ENCODE measurements around the gene SLC13A2.

The SLC13A2 gene

GRCh38 chr17:28495635-28496034, 22.2 kb downstream of the SLC13A2 start:
- Histone ChIP-seq H3K27ac (ENCODE audit: extremely low read depth, low read depth, low read length) (no peak overlapping the region), H3K4me3 (ENCODE audit: low read depth, low read length) (no peak overlapping the region), H3K9me3 (ENCODE audit: control insufficient read depth, insufficient read depth, low read depth, low read length) (no peaks in the 10 kb centered on the region), H3K4me1 (ENCODE audit: control insufficient read depth, insufficient read depth, low read length) (no peaks in the 10 kb centered on the region), H3K36me3 (ENCODE audit: control insufficient read depth in 2 of 2, insufficient read depth in 1 of 2, low read length in 2 of 2) (no peaks in the 10 kb centered on the region)
- CTCF ChIA-PET, result interaction anchor here (0.6 to 7.1 kb wide), 17 partner anchors 8 to 263 kb away, joined by 3 to 155 read pairs (median 4); partner anchors contain the start of gene FOXN1
- no peak for TF ChIP-seq ZBTB8A (tag by site-specific recombination; IDR thresholded peaks at IDR 0.05)
- TF ChIP-seq ZNF76 (tag by site-specific recombination; IDR thresholded peaks at IDR 0.05; ENCODE audit: borderline replicate concordance, low read depth), result no peak
- TF ChIP-seq KLF16 (tag by site-specific recombination; IDR thresholded peaks at IDR 0.05), result no peak
- TF ChIP-seq ZFHX2 (tag by site-specific recombination; conservative IDR thresholded peaks at IDR 0.05), result no peak
- TF ChIP-seq SP2 (tag by site-specific recombination; IDR thresholded peaks at IDR 0.05), result no peak
- TF ChIP-seq ZNF404 (tag by site-specific recombination; IDR thresholded peaks at IDR 0.05), result no peak
- TF ChIP-seq ZNF626 (tag by site-specific recombination; IDR thresholded peaks at IDR 0.05), result no peak
- no peak for TF ChIP-seq ZNF37A (tag by site-specific recombination; IDR thresholded peaks at IDR 0.05)
- no peak for TF ChIP-seq ZNF791 (tag by site-specific recombination; IDR thresholded peaks at IDR 0.05)
- TF ChIP-seq ZNF302 (tag by site-specific recombination; IDR thresholded peaks at IDR 0.05; ENCODE audit: low read depth), result no peak
- no peak for TF ChIP-seq ZNF624 (tag by site-specific recombination; IDR thresholded peaks at IDR 0.05)
- no peak for TF ChIP-seq ZNF510 (tag by site-specific recombination; IDR thresholded peaks at IDR 0.05; ENCODE audit: insufficient replicate concordance)
- TF ChIP-seq ZNF514 (tag by site-specific recombination; IDR thresholded peaks at IDR 0.05), result no peak
- no peak for TF ChIP-seq SALL2 (tag by site-specific recombination; IDR thresholded peaks at IDR 0.05; ENCODE audit: borderline replicate concordance)
- TF ChIP-seq, protein P1, sequence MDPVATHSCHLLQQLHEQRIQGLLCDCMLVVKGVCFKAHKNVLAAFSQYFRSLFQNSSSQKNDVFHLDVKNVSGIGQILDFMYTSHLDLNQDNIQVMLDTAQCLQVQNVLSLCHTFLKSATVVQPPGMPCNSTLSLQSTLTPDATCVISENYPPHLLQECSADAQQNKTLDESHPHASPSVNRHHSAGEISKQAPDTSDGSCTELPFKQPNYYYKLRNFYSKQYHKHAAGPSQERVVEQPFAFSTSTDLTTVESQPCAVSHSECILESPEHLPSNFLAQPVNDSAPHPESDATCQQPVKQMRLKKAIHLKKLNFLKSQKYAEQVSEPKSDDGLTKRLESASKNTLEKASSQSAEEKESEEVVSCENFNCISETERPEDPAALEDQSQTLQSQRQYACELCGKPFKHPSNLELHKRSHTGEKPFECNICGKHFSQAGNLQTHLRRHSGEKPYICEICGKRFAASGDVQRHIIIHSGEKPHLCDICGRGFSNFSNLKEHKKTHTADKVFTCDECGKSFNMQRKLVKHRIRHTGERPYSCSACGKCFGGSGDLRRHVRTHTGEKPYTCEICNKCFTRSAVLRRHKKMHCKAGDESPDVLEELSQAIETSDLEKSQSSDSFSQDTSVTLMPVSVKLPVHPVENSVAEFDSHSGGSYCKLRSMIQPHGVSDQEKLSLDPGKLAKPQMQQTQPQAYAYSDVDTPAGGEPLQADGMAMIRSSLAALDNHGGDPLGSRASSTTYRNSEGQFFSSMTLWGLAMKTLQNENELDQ (tag by site-specific recombination; IDR thresholded peaks at IDR 0.05; ENCODE audit: low read depth), result no peak
- no peak for TF ChIP-seq ZNF184 (tag by site-specific recombination; IDR thresholded peaks at IDR 0.05)
- POLR2A ChIA-PET, result interaction anchor here (0.7 kb wide), 1 partner anchor 55 kb away, joined by 3 read pairs; no protein-coding TSS in a partner anchor

GRCh38 chr17:28497931-28498330, 24.5 kb downstream of the SLC13A2 start:
- Histone ChIP-seq H3K36me3 (ENCODE audit: control insufficient read depth in 2 of 2, insufficient read depth in 1 of 2, low read length in 2 of 2) (no peaks in the 10 kb centered on the region), H3K9me3 (ENCODE audit: control insufficient read depth, insufficient read depth, low read depth, low read length) (no peaks in the 10 kb centered on the region), H3K4me3 (ENCODE audit: low read depth, low read length) (no peak overlapping the region), H3K4me1 (ENCODE audit: control insufficient read depth, insufficient read depth, low read length) (no peaks in the 10 kb centered on the region), H3K27ac (ENCODE audit: extremely low read depth, low read depth, low read length) (no peak overlapping the region)
- ChIA-PET POLR2A (no interaction called here), CTCF (interaction anchor here (0.6 to 7.1 kb wide), 3 partner anchors 40 to 137 kb away, joined by 3 to 155 read pairs (median 35); no protein-coding TSS in a partner anchor)
- TF ChIP-seq RBAK (tag by site-specific recombination; IDR thresholded peaks at IDR 0.05), result no peak
- TF ChIP-seq SCRT2 (tag by site-specific recombination; IDR thresholded peaks at IDR 0.05), result 0 out of 2 replicates have a peak, but pooled peaks have one; percentile 9

DNA sequence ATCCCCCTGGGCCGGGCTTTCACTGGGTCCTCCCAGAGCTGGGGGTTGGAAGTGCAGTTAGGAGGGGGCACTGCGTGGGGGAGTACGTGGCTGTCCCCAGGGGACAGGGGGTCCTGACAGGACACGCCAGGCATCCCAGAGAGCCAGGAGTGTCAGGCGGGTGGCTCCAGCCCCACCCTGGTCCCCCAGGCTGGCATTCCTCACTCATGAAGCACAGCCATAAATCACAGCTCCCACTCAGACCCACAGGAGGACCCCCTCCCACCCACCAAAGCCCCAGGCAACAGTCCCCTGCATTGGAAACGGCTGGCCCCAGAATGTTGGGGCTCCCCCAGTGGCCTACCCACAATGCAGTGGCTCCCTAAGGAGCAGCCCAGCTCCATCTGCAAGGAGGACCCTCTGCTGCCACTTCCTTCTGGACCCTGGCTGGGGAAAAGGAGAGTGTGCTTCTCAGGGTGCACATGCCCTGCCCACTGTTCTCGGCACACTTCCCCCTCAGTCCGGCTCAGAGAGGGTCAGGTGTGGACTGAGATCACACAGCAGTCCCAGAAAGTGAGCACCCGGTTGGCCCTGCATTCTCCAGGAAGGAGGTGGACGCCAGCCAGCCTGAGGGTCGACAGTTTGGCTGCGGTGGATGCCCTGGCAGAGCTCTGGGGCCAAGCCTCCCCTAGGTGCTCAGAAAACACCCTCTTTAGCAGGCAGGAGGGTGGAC, 25.4 kb downstream of the SLC13A2 start:
- ChIA-PET CTCF (interaction anchor here (0.6 to 2.8 kb wide), 2 partner anchors 33 to 42 kb away, joined by 3 to 14 read pairs; no protein-coding TSS in a partner anchor), POLR2A (no interaction called here)
- H3K4me1 ChIP-seq (ENCODE audit: control insufficient read depth, insufficient read depth, low read length), result no peaks in the 10 kb centered on the region
- TF ChIP-seq, protein P2, sequence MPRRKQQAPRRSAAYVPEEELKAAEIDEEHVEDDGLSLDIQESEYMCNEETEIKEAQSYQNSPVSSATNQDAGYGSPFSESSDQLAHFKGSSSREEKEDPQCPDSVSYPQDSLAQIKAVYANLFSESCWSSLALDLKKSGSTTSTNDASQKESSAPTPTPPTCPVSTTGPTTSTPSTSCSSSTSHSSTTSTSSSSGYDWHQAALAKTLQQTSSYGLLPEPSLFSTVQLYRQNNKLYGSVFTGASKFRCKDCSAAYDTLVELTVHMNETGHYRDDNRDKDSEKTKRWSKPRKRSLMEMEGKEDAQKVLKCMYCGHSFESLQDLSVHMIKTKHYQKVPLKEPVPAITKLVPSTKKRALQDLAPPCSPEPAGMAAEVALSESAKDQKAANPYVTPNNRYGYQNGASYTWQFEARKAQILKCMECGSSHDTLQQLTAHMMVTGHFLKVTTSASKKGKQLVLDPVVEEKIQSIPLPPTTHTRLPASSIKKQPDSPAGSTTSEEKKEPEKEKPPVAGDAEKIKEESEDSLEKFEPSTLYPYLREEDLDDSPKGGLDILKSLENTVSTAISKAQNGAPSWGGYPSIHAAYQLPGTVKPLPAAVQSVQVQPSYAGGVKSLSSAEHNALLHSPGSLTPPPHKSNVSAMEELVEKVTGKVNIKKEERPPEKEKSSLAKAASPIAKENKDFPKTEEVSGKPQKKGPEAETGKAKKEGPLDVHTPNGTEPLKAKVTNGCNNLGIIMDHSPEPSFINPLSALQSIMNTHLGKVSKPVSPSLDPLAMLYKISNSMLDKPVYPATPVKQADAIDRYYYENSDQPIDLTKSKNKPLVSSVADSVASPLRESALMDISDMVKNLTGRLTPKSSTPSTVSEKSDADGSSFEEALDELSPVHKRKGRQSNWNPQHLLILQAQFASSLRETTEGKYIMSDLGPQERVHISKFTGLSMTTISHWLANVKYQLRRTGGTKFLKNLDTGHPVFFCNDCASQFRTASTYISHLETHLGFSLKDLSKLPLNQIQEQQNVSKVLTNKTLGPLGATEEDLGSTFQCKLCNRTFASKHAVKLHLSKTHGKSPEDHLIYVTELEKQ (tag by site-specific recombination; IDR thresholded peaks at IDR 0.05; ENCODE audit: borderline replicate concordance), result no peak
- 0 out of 2 replicates have a peak, but pooled peaks have one; percentile 14 for TF ChIP-seq GLIS2 (tag by site-specific recombination; IDR thresholded peaks at IDR 0.05)
- TF ChIP-seq MYNN (tag by site-specific recombination; IDR thresholded peaks at IDR 0.05; ENCODE audit: borderline replicate concordance), result no peak
- TF ChIP-seq, protein P3, sequence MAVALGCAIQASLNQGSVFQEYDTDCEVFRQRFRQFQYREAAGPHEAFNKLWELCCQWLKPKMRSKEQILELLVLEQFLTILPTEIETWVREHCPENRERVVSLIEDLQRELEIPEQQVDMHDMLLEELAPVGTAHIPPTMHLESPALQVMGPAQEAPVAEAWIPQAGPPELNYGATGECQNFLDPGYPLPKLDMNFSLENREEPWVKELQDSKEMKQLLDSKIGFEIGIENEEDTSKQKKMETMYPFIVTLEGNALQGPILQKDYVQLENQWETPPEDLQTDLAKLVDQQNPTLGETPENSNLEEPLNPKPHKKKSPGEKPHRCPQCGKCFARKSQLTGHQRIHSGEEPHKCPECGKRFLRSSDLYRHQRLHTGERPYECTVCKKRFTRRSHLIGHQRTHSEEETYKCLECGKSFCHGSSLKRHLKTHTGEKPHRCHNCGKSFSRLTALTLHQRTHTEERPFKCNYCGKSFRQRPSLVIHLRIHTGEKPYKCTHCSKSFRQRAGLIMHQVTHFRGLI (tag by site-specific recombination; IDR thresholded peaks at IDR 0.05), result no peak
- TF ChIP-seq ZNF488 (tag by site-specific recombination; IDR thresholded peaks at IDR 0.05), result no peak
- TF ChIP-seq ZNF768 (tag by site-specific recombination; IDR thresholded peaks at IDR 0.05), result peak; percentile 75

More for the DNA sequence above, 25.4 kb downstream of the SLC13A2 start:
- Histone ChIP-seq H3K36me3 (ENCODE audit: control insufficient read depth in 2 of 2, insufficient read depth in 1 of 2, low read length in 2 of 2) (no peaks in the 10 kb centered on the region), H3K4me3 (ENCODE audit: low read depth, low read length) (no peak overlapping the region), H3K9me3 (ENCODE audit: control insufficient read depth, insufficient read depth, low read depth, low read length) (no peaks in the 10 kb centered on the region), H3K27ac (ENCODE audit: extremely low read depth, low read depth, low read length) (no peak overlapping the region)

Data from HEK293 (cell line).